ENCODE measurements around the gene CDC25A. TPM values are rescaled to one million over a fixed set of nuclear protein-coding genes. Genes with fewer than 3 reads are reported as not detected.

Gene CDC25A
- total and polyA plus RNA-seq, 9 of the 15 experiments (the other 6 are each of a cell fraction or from before 2014, with no cell fraction given) = 3.4 to 61.3 (median 51.8) TPM

- TF ChIP-seq ZMIZ1 (IDR thresholded peaks at IDR 0.05; ENCODE audit: low read depth in 2 of 2, low read length in 2 of 2) = no peak
- TF ChIP-seq GTF2F1 (IDR thresholded peaks at IDR 0.05; ENCODE audit: low read depth, low read length) = no peak
- no peak for TF ChIP-seq E2F3 (CRISPR knock-in tag; IDR thresholded peaks at IDR 0.05)
- TF ChIP-seq HNRNPUL1 (IDR thresholded peaks at IDR 0.05; ENCODE audit: low read length) = no peak
- no peak for TF ChIP-seq GTF2A2 (tag; IDR thresholded peaks at IDR 0.05)
- 0 out of 2 replicates have a peak, but pooled peaks have one; percentile 12 for TF ChIP-seq GATA2 (CRISPR knock-in tag; IDR thresholded peaks at IDR 0.05)
- TF ChIP-seq E2F5 (CRISPR knock-in tag; IDR thresholded peaks at IDR 0.05) = no peak
- no peak for TF ChIP-seq ZNF263 (CRISPR knock-in tag; IDR thresholded peaks at IDR 0.05; ENCODE audit: borderline replicate concordance)
- no peak for TF ChIP-seq POLR2AphosphoS5 (IDR thresholded peaks at IDR 0.05; ENCODE audit: control insufficient read depth, insufficient read depth, low read depth, low read length)
- peak; percentile 83 for TF ChIP-seq CC2D1A (IDR thresholded peaks at IDR 0.05)
- no peak for TF ChIP-seq CHAMP1 (IDR thresholded peaks at IDR 0.05)
- no peak for TF ChIP-seq FOS (IDR thresholded peaks at IDR 0.05; ENCODE audit: extremely low read depth, insufficient read length)
- no peak for TF ChIP-seq BCOR (IDR thresholded peaks at IDR 0.05)
- TF ChIP-seq XRCC5 (IDR thresholded peaks at IDR 0.05; ENCODE audit: low read depth, low read length) = 0 out of 2 replicates have a peak, but pooled peaks have one; percentile 54
- TF ChIP-seq ZBTB33 (CRISPR knock-in tag; IDR thresholded peaks at IDR 0.05) = no peak
These were observed 37.0 kb downstream of the CDC25A start (continued) for GRCh38 chr3:48151058-48151806.
